Measurements from ENCODE around the gene RASIP1. TPM values are rescaled to one million over a fixed set of nuclear protein-coding genes. Genes with fewer than 3 reads are reported as not detected.
"Not testable (repeated sequence)": the region's sequence is repeated elsewhere in the genome, so short reads cannot be mapped to it uniquely, and the experiment has no call there.

The RASIP1 gene
- total RNA-seq, 1 experiment from 2014 or later: 0.14 TPM

DNA sequence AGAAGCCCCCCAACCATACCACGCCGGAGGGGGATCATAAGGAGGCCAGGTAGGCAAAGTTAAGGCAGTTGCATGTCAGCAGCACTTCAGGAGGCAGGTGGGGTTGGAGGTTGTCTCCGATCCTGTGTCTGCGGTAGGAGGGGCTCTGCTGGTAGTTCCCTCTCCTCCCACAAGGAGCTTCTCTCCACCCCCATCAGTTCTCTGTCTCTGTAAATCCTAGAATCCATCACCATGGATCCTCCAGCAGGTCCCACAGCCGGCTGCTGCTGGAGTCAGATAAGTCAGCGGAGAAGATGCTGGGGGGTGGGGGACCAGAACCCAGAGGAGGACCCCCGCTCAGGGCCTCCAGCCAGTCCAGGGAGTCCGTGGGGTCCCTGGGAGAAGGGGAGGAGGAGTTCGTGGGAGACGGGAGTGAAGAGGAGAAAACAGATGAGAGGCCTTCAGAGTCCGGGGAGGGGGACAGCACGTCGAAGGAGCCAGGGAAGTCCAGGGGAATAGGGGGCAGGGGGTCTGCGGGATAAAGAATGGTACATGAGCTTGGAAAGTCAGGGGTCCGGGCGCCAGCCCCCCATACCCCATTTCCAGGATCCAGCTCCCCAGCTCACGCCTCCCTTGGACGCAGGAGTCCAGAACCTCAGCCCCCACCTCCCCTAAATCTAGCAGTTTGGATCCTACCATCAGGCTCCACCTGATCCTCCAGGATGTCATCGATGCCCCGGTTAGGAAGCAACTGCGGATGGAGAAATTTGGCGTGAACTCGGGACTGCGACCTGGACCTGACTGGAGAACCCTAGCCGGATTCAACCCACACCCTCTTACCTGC, 27.2 kb downstream of the RASIP1 start:
- DNase-seq (ENCODE audit: low spot score): no peak

DNA sequence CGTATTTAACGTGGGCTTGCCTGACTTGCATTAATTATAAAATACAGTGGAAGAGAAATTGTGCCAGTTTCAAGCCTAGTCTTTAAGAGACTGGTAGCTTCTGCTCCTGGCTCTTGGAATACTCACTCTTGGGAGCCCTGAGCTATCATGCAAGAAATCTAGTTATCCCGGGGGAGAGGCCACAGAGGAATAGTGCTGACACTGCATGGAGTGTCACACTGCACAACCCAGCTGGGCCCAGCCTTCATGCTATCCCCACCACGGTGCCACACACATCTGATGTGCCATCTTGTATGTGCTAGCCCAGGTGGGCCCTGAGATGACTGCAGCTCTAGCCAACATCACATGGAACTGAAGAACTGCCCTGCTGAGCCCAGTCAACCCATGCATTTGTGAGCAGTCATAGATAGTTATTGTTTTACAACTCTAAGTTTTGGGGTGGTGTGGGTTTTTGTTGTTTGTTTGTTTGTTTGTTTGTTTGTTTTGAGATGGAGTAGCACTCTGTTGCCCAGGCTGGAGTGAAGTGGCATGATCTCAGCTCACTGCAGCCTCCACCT, 29.2 kb downstream of the RASIP1 start:
- DNase-seq (ENCODE audit: low spot score): no peak

DNA sequence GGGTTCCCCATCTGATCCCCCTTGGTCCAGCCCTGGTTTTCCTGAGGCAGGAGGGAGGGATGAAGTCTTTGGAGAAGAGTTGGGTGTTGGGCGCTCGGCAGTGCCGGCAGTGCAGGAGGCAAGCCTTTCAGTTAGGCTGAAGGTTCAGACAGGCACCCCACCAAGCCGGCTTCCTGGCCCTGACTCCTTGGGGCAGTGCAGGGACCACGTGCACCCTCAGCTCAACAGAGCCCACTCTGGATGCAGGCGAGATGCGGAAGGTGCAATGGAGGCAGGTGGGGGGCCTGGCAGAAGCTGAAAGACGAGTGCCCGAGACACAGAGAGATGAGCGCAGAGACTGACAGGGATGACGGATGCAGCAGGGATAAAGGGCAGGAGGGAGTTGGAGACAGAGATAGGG, 31.9 kb downstream of the RASIP1 start:
- no peak for DNase-seq (ENCODE audit: low spot score)

DNA sequence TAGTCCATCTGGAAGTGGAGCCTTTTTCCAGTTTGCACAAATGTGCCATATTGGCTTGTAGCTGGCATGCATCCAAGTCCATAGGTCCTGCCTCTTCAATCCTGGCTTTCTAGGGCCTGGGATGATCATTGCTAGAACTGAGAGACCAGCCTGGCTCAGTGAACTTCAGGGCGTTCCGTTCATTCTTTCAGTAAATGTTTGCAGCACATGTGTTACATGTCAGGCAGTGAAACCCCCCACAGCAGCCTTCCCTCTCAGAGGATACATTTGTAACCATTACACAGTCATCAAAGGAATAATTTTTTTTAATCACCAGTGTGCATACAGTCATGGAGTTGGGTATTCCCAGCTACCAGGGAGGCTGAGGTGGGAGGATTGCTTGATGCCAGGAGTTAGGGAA, 35.0 kb downstream of the RASIP1 start:
- DNase-seq (ENCODE audit: low spot score): no peak

DNA sequence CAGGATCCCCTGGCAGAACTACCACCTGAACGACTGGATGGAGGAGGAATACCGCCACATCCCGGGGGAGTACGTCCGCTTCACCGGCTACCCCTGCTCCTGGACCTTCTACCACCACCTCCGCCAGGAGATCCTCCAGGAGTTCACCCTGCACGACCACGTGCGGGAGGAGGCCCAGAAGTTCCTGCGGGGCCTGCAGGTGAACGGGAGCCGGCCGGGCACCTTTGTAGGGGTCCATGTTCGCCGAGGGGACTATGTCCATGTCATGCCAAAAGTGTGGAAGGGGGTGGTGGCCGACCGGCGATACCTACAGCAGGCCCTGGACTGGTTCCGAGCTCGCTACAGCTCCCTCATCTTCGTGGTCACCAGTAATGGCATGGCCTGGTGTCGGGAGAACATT, 37.1 kb downstream of the RASIP1 start:
- DNase-seq (ENCODE audit: low spot score): no peak

DNA sequence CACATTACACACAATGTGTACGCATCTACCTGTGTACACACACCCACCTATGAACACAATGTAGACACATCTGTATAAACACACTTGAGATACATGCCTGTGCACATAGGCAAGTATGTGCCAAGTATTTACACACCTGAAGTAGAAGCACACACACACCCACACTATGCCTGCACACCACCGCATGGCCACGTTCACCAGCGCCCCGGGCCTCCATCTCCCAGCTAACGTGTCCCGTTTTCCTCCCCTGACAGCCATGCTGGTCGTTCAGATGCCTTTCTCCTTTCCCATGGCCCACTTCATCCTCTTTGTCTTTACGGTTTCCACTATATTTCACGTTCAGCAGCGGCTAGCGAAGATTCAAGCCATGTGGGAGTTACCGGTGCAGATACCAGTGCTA, 37.7 kb downstream of the RASIP1 start:
- no peak for DNase-seq (ENCODE audit: low spot score)

DNA sequence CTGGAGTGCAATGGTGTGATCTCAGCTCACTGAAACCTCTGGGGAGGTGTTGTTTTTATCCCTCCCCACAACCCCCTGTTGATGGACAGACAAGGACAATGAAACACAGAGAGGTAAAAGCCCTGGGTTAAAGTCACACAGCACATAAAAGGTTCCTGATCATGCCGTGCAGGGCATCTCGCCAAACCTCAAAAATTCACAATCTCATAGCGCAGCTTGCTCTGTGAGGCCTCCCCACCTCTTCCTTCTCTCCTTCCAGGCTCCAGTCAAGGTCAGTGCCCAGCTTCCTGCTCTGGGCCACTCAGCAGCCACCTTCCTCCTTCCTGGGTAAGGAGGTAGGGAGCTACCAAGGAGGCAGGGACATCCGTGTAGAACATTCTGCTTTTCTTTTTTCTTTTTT, 42.4 kb downstream of the RASIP1 start:
- DNase-seq (ENCODE audit: low spot score): peak; percentile 92

DNA sequence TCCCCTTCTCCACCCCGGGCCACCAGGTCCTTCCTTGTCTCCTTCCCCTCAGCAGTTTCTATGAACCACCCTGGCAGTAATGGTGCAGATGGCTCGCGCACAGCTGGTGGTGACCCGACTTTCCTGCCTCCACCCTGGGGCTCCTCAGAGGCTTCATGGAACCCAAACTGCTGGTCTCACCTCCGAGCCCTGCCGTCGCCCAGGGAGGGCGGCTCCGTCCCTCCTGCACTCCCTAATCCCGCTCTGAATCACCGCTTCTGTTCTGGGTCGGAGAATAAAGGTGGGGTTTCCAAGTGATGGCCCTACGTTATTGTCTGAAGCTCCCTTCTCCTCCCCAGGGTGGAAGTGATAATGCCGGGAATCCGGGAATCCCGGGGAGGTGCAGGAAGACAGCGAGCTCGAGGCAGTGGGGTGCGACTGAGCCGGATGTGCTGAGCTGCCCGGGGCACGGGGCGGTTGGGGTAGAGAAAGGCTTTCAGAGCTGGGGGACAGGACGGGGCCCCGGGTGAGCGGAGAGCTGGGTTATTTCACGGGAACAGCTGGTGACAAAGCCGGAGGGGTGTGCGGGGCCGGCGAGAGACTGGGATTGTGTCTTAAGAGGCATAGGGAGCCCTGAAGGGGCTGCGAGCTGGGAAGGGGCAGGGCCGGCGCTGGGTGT, 43.9 kb downstream of the RASIP1 start:
- no peak for DNase-seq (ENCODE audit: low spot score)

DNA sequence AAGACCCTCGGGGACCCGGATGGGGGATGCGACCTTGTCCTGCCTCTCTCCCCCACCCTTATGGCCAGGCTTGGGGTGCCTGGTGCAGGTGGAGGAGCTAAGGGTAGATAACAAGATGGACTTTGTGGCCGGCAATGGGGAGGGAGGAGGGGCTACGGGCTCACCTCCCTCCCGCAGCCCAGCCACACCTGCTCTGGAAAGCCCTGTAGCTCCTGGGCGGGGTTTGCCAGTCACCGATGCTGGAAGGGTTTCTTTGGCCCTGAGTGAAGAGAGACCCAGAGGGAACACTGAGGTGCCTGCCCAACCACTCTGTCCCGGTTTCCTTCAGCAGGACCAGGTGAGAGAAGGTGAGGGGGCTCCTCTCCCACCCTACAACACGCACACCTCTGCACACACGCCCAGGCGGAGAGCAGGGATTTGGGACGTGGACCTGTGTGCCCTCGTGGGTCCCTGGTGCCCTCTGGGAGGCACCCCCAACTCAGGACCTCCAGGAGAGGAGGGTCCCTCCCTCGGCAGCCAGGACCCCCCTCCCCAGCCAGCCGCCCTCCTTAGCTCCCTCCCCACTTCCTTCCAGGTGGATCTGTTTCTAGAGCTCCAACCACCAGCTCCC, 44.6 kb downstream of the RASIP1 start, which contains the start of gene FUT2:
Gene FUT2, plus strand, starts transcription at position 229 of the 610 bp plus-strand sequence. CDS start 6,986 bp downstream, outside the sequence.
- no peak for DNase-seq (ENCODE audit: low spot score)

DNA sequence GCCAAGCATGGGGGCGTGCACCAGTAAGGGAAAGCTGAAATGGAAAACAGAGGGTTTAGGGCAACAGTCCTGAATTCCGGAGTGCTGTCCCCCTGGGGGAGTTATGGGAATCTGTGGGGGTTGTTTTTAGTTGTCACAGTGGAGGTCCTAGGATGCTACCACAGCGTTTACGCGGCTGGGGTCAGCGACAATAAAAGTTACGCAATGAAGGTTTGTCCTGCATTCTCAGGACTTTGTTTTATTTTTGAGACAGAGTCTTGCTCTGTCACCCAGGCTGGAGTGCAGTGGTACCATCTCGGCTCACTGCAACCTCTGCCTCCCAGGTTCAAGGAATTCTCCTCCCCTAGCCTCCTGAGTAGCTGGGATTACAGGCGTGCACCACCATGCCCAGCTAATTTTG, 46.8 kb downstream of the RASIP1 start:
- not testable (repeated sequence) for DNase-seq (ENCODE audit: low spot score)

DNA sequence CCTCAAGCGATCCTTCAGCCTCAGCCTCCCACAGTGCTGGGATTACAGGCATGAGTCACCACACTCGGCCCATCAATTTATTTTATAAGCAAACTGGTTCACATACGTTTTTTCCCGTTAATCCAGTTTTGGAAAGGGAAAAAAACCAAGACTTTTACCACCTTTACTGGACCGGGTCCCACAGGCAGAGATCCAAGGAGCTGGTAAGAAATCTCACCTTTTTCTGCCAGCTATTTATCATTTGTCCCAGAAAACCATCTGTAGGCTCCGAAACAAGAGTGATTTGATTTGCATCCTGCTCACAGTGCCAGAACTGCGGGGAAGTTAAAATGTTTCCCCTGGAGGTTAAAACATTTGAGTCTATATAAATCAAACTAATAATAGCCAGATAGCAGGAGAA, 51.0 kb downstream of the RASIP1 start:
- no peak for DNase-seq (ENCODE audit: low spot score)

DNA sequence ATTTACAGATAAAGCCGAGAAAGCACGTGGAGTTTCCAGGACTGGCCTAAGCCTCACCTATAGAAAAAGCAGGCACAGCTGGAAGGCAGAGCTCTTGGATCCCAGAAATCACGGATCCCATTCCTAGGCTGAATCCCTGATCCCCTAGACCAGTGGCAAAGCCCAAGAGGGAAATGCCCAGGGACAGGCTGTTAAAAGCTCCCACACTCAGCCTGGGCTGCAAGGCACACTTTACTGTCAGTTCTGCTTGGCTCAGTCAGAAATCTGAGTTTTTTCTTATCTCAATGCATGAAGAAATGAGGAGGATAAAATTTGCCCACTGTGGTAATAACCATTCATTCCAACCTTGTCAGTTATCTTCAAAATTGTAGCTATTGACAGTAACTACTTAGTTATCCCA, 52.6 kb downstream of the RASIP1 start:
- no peak for DNase-seq (ENCODE audit: low spot score)

DNA sequence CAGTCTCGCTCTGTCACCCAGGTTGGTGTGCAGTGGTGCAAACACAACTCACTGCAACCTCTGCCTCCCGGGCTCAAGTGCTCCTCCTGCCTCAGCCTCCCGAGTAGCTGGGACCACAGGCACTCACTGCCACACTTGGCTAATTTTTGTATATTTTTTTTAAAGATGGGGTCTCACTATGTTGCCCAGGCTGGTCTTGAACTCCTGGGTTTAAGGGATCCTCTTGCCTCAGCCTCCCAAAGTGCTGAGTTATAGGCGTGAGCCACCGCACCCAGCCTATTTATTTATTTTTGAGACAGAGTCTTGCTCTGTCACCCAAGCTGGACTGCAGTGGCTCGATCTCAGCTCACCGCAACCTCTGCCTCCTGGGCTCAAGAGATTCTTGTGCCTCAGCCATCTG, 53.8 kb downstream of the RASIP1 start:
- DNase-seq (ENCODE audit: low spot score): not testable (repeated sequence)

DNA sequence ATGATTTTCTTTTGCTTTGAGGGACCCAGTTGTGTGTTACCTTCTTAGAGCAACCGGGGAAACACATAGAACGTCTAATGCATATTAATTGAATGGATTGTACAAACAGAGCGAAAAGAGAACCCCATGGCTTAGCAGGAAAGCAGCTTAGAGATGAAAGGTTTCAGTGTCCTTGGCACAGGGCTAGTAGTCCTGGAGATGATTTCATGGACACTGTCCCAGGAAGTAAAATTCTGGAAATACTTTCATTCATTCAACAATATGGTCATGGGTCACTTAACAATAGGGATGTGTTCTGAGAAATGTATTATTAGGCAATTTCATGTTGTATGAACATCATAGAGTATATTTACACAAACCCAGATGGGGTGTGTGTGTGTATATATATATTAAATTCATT, 54.3 kb downstream of the RASIP1 start:
- DNase-seq (ENCODE audit: low spot score): no peak

DNA sequence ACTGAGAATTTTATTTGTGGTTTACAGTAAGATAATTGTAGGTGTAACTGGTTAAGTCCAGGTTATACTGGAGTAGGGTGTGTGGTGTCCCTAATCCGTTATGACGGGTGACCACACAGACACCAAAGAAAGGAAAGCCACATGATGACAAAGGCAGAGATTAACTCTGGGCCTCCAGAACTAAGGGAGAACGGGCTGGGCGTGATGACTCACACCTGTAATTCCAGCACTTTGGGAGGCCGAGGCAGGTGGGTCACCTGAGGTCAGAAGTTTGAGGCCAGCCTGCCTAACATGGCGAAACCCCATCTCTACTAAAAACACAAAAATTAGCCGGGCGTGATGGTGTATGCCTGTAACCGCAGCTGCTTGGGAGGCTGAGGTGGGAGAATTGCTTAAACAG, 54.8 kb downstream of the RASIP1 start:
- DNase-seq (ENCODE audit: low spot score): peak; percentile 67

DNA sequence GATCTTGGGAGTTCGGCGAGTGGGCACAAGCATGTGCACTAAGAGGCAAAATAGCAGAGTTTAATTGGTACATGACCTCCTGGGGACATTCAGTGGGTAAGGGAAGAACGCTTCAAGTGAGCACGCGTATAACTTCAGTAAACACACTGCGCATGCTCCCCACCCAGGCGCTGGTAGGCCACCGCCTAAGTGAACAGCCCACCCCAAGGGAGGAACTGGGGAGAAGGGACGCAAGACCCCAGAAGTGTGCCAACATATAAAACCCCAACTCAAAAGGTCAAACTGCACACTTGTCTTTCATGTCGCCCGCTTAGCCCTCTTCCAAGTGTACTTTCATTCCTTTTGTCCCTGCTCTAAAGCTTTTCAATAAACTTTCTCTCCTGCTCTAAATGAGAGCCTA, 57.1 kb downstream of the RASIP1 start:
- no peak for DNase-seq (ENCODE audit: low spot score)

DNA sequence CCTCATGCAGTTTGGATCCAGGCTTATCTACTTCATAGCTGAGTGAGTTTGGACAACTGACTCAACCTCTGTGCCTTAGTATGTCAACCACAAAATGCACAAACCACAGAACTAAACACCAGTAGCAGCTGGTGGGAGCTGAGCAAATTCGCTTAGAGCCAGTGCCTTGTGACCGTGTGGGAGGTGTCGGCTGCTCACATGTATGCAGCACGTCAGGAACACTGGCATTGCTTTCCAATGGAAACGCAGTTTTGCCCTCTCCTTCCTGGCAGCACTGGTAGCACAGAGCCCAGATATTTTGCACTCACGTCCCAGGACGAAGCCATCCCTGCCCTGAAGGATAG, 59.3 kb downstream of the RASIP1 start:
- peak; percentile 99 for DNase-seq (ENCODE audit: low spot score)

DNA sequence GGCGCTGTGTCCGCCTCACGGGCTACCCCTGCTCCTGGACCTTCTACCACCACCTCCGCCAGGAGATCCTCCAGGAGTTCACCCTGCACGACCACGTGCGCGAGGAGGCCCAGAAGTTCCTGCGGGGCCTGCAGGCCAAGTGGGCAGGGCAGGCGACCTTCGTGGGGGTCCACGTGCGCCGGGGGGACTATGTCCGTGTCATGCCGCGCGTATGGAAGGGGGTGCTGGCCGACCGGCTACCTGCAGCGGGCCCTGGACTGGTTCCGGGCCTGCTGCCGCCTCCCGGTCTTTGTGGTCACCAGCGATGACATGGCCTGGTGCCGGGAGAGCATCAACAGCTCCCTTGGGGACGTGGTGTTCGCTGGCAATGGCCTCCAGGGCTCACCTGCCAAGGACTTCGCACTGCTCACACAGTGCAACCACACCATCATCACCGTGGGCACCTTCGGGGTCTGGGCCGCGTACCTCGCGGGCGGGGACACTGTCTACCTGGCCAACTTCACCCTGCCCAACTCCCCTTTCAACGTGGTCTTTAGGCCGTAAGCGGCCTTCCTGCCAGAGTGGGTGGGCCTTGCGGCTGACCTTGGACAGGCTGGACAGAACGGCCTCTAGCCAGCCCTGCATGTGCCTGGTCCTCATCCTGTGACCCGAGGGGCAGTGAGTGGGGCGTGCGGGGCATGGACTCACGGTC, 59.8 kb downstream of the RASIP1 start:
- no peak for DNase-seq (ENCODE audit: low spot score)

DNA sequence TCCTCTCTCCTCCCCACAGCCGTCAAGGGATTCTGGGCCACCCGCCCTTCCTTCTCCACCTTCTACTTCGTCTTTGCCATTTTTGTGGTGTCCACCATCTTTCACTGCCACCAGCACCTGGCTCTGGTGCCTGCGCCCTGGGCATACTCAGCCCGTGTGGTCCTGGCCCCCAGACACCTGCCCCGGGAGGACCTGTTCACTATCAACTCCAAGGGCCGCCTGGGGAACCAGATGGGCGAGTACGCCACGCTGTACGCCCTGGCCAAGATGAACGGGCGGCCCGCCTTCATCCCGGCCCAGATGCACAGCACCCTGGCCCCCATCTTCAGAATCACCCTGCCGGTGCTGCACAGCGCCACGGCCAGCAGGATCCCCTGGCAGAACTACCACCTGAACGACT, 60.4 kb downstream of the RASIP1 start:
- not testable (repeated sequence) for DNase-seq (ENCODE audit: low spot score)

DNA sequence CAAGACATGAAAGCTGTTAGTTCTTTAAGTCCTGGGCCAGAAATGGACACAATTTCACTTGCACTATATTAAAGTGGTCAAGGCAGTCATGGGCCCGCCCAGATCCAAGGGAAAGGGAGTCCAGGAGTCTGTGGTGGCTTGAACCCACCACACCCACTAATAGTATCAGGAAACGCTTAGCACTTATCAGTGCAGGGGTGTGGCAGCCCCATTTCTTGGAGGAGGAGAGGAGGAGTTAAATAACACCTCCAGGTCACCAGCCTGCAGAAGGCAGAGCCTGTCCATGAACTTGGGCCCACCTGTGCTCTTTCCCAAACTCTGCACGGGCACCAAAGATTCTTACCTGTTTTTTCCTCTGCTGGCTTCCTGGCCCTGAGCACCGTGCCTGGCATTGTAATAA, 62.2 kb downstream of the RASIP1 start:
- no peak for DNase-seq (ENCODE audit: low spot score)

DNA sequence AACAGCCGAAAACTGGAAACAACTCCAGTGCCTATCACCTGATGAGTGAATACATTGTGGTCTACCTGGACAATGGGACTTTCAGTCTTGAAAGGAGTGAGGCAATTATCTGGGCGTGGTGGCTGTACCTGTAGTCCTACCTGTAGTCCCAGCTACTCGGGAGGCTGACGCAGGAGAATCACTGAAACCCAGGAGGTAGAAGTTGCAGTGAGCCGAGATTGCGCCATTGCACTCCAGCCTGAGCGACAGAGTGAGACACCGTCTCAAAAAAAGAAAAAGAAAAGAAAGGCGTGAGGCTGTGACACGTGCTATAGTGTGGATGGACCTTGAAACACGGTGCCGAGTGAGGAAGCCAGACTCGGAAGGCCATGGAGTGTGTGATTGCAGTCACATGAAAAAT, 63.5 kb downstream of the RASIP1 start:
- DNase-seq (ENCODE audit: low spot score): no peak

DNA sequence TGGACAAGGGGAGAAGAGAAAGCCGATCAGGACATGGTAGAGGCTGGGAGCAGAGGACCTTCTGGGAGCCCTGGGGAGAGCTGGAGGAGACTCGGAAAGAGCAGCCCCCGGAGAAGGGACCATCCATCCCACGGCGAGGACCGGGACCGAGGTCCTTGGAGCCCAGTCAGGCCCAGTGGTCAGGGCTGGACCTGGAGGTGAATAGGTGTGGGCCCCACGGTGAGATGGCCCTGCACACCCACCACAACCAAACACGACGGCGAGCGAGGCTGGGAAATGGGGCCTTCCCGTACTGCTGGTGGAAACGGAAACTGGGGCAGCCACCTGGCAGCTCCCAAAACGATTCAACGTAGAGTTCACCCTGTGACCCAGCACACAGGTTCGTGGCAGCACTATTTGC, 63.9 kb downstream of the RASIP1 start:
- no peak for DNase-seq (ENCODE audit: low spot score)
